CD8-positive, alpha-beta memory T cell (primary cell): ENCODE data around the gene NSUN4. TPM values are rescaled to one million over a fixed set of nuclear protein-coding genes. Genes with fewer than 3 reads are reported as not detected.
"Not testable (repeated sequence)": the region's sequence is repeated elsewhere in the genome, so short reads cannot be mapped to it uniquely, and the experiment has no call there.

Experiments used
- CTCF ChIA-PET: fragments of 350-600 bp; sonication (Branson Sonifier 250); formaldehyde crosslinking; loops from one replicate; lab custom pipeline; 2021; ENCODE audit warnings: antibody characterized with exemption; lab: Charles Lee
- POLR2A ChIA-PET: fragments of 350-600 bp; sonication (Branson Sonifier 250); formaldehyde crosslinking; loops from one replicate; lab custom pipeline; 2021; ENCODE audit warnings: antibody characterized with exemption; lab: Charles Lee
- DNase-seq, 5 donors: peaks; one replicate each; pipeline versions ENCODE4 v3.0.0 to v3.0.0-alpha.2; 2020 to 2022; ENCODE audit warnings: mixed read lengths in 1 of 5
- H3K27ac ChIP-seq: one replicate; pipeline ENCODE4 v1.7.0; 2013; ENCODE audit warnings: low read depth, mild to moderate bottlenecking, low read length, moderate library complexity
- H3K27me3 ChIP-seq: 2 replicates; pipeline ENCODE4 v1.7.0; 2013; ENCODE audit warnings: low read length, mild to moderate bottlenecking; ENCODE audit not compliant: insufficient read depth, poor library complexity, severe bottlenecking
- H3K36me3 ChIP-seq: 2 replicates; pipeline ENCODE4 v1.7.0; 2013; ENCODE audit warnings: mild to moderate bottlenecking, low read length, moderate library complexity; ENCODE audit not compliant: insufficient read depth
- H3K4me1 ChIP-seq: 2 replicates; pipeline ENCODE4 v1.7.0; 2013; ENCODE audit warnings: mild to moderate bottlenecking, low read length, moderate library complexity; ENCODE audit not compliant: insufficient read depth
- H3K4me3 ChIP-seq: 2 replicates; pipeline ENCODE4 v1.7.0; 2013; ENCODE audit warnings: mild to moderate bottlenecking, low read length
- H3K9me3 ChIP-seq: 2 replicates; pipeline ENCODE4 v1.7.0; 2013; ENCODE audit warnings: mild to moderate bottlenecking, low read length
- H3K27ac Mint-ChIP-seq, 8 donors: one replicate each; pipeline ENCODE4 v1.8.0; 2020 to 2021; ENCODE audit warnings: mixed read lengths in 8 of 8, mild to moderate bottlenecking in 6 of 8, inconsistent platforms in 3 of 8, moderate library complexity in 3 of 8
- H3K27me3 Mint-ChIP-seq, 2 donors: one replicate each; pipeline ENCODE4 v1.8.0; 2020 to 2021; ENCODE audit warnings: mixed read lengths in 2 of 2, mild to moderate bottlenecking in 1 of 2, moderate library complexity in 1 of 2
- H3K36me3 Mint-ChIP-seq, 3 donors: one replicate each; pipeline ENCODE4 v1.8.0; 2020 to 2021; ENCODE audit warnings: mixed read lengths in 3 of 3, inconsistent platforms in 1 of 3, mild to moderate bottlenecking in 1 of 3
- H3K4me1 Mint-ChIP-seq, 3 donors: one replicate each; pipeline ENCODE4 v1.8.0; 2020 to 2021; ENCODE audit warnings: mixed read lengths in 3 of 3, inconsistent platforms in 1 of 3, mild to moderate bottlenecking in 1 of 3
- H3K4me3 Mint-ChIP-seq, 7 donors: one replicate each; pipeline ENCODE4 v1.8.0; 2020 to 2021; ENCODE audit warnings: mixed read lengths in 7 of 7, mild to moderate bottlenecking in 6 of 7, moderate library complexity in 4 of 7, inconsistent platforms in 2 of 7
- H3K9me3 Mint-ChIP-seq, 5 donors: one replicate each; pipeline ENCODE4 v1.8.0; 2020 to 2022; ENCODE audit warnings: mixed read lengths in 5 of 5, mild to moderate bottlenecking in 3 of 5, moderate library complexity in 2 of 5, inconsistent platforms in 1 of 5
- polyA plus RNA-seq: library from polyadenylated mRNA; unstranded; fragments of 300-500 nt; fragmentation: Illumina TruSeq; gene quantifications from one replicate; pipeline ENCODE4 v1.2.3, GENCODE V29; 2021
- total RNA-seq, 2 experiments: library from RNA; stranded (reverse); gene quantifications; one replicate each; pipeline ENCODE4 v1.2.3, GENCODE V29; 2021

The NSUN4 gene
- total and polyA plus RNA-seq, 3 experiments from 2014 or later, result 14.5 to 32.4 (median 29.5) TPM

GRCh38 chr1:46319301-46319700 is 21.3 kb upstream of the NSUN4 start:
- POLR2A ChIA-PET, DNase-seq, H3K27ac Mint-ChIP-seq, H3K4me3 Mint-ChIP-seq, H3K27ac ChIP-seq, CTCF ChIA-PET, H3K9me3 ChIP-seq, H3K27me3 Mint-ChIP-seq, H3K27me3 ChIP-seq, H3K4me3 ChIP-seq, H3K4me1 Mint-ChIP-seq, H3K4me1 ChIP-seq, H3K9me3 Mint-ChIP-seq: not testable (repeated sequence)
- peaks cover 16% of the 10 kb centered on the region for H3K36me3 ChIP-seq
- H3K36me3 Mint-ChIP-seq, result peaks cover 0 to 25% (median 6%) of the 10 kb centered on the region in 3 donors

GRCh38 chr1:46319960-46320914 is 20.4 kb upstream of the NSUN4 start:
- H3K36me3 ChIP-seq, H3K4me1 Mint-ChIP-seq, DNase-seq, H3K27me3 Mint-ChIP-seq, H3K4me3 Mint-ChIP-seq, H3K4me3 ChIP-seq, H3K9me3 Mint-ChIP-seq, H3K27ac Mint-ChIP-seq, H3K27ac ChIP-seq, CTCF ChIA-PET, H3K4me1 ChIP-seq, POLR2A ChIA-PET, H3K9me3 ChIP-seq, H3K27me3 ChIP-seq: not testable (repeated sequence)
- peaks cover 1 to 18% (median 4%) of the 10 kb centered on the region in 3 donors for H3K36me3 Mint-ChIP-seq

DNA sequence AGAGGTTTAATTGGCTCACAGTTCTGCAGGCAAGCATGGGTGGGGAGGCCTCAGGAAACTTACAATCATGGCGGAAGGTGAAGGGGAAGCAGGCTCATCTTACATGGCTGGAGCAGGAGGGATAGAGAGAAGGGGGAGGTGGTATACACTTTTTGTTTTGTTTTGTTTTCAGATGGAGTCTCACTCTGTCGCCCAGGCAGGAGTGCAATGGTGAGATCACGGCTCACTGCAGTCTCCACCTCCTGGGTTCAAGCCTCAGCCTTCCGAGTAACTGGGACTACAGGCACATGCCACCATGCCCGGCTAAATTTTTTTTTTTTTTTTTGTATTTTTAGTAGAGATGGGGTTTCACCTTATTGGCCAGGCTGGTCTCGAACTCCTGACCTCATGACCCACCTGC is 18.4 kb upstream of the NSUN4 start:
- H3K27me3 Mint-ChIP-seq, H3K4me3 Mint-ChIP-seq, H3K9me3 Mint-ChIP-seq, H3K36me3 ChIP-seq, H3K9me3 ChIP-seq, H3K36me3 Mint-ChIP-seq, H3K4me1 ChIP-seq, CTCF ChIA-PET, H3K4me1 Mint-ChIP-seq, DNase-seq, H3K27ac ChIP-seq, H3K4me3 ChIP-seq, H3K27ac Mint-ChIP-seq, H3K27me3 ChIP-seq: not testable (repeated sequence)
- POLR2A ChIA-PET, result interaction anchor here (0.7 kb wide), 1 partner anchor 18 kb away, joined by 5 read pairs; no protein-coding TSS in a partner anchor

DNA sequence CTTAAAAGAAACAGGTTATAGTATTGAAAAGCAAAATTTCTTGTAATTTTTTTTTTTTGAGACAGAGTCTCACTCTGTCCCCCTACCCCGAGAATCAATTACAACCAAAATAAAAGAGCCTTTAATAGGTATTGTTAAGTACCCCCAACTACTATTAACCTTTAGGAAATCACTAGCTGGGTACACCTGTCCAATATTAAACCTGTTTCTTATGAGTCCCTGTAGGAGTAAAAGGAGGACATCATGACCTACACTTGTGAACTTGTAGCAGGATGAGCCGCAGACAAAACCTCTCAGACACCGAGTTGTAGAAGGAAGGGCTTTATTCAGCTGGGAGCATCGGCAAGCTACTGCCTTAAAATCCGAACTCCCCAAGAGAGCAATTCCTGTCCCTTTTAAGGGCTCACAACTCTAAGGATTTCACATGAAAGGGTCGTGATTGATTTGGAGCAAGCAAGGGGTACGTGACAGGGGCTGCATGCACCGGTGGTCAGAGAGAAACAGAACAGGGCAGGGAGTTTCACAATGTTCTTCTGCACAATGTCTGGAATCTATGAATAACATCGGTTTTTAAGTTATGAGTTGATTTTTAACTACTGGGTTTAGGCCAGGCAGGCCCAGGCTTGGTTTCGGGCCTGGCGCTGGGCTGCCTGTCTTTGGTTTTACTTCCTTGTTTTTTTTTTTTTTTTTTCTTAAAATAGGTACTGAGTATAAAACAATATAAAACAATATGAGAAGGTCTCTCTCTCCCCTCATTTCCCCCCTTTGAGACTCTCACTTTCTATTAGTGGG is 15.1 kb upstream of the NSUN4 start:
- H3K36me3 Mint-ChIP-seq, H3K9me3 Mint-ChIP-seq, H3K4me3 Mint-ChIP-seq, H3K4me1 ChIP-seq, H3K9me3 ChIP-seq, H3K36me3 ChIP-seq, H3K27me3 ChIP-seq, DNase-seq, H3K27ac Mint-ChIP-seq, POLR2A ChIA-PET, CTCF ChIA-PET, H3K4me3 ChIP-seq, H3K27me3 Mint-ChIP-seq, H3K4me1 Mint-ChIP-seq, H3K27ac ChIP-seq: not testable (repeated sequence)

DNA sequence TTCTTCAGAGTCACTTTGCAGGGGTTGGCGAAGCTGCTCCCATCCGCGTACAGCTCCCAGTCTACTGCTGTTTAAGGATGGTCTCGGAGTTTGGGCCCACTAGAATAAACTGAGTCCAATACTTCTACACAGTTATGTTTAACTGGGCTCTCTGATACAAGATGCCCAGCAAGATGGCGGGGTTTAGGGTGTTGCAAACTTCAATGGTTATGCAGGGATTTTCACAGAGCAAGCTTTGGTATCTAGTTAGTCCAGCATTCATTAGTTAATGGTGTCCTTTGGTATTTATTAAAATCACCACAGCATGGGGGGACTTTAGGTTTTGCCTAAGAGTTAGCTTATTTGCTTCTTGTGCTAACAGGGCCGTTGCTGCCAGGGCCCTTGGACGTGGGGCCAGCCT is 12.4 kb upstream of the NSUN4 start:
- H3K36me3 ChIP-seq, H3K27me3 Mint-ChIP-seq, H3K4me3 ChIP-seq, CTCF ChIA-PET, H3K4me1 ChIP-seq, H3K36me3 Mint-ChIP-seq, H3K9me3 ChIP-seq, H3K27ac ChIP-seq, POLR2A ChIA-PET, DNase-seq, H3K27me3 ChIP-seq, H3K4me1 Mint-ChIP-seq, H3K27ac Mint-ChIP-seq, H3K4me3 Mint-ChIP-seq, H3K9me3 Mint-ChIP-seq: not testable (repeated sequence)

- H3K4me1 ChIP-seq, H3K4me1 Mint-ChIP-seq, H3K27ac ChIP-seq, H3K9me3 Mint-ChIP-seq, H3K27ac Mint-ChIP-seq, DNase-seq, CTCF ChIA-PET, POLR2A ChIA-PET, H3K4me3 Mint-ChIP-seq, H3K36me3 Mint-ChIP-seq, H3K4me3 ChIP-seq, H3K36me3 ChIP-seq, H3K9me3 ChIP-seq, H3K27me3 Mint-ChIP-seq, H3K27me3 ChIP-seq: not testable (repeated sequence)
Observed at GRCh38 chr1:46329807-46330206, 10.8 kb upstream of the NSUN4 start.

DNA sequence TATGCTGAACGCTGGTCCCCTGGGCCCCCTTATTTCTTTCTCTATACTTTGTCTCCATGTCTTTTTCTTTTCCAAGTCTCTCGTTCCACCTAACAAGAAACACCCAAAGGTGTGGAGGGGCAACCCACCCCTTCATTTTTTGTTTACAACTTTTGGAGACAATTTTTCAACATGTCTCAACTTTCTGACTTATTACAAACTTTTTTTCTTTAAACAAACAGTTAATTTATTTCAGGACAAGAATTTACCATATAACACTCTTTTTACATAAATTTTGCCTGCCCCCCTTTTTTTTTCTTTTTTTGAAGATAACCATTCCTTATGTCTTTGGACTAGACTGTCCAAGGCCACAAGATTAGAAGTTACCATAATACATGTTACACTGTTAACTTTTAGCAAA is 10.2 kb upstream of the NSUN4 start:
- H3K36me3 ChIP-seq, H3K27ac Mint-ChIP-seq, POLR2A ChIA-PET, DNase-seq, H3K9me3 Mint-ChIP-seq, H3K4me3 Mint-ChIP-seq, CTCF ChIA-PET, H3K4me1 Mint-ChIP-seq, H3K27me3 Mint-ChIP-seq, H3K4me3 ChIP-seq, H3K27ac ChIP-seq, H3K9me3 ChIP-seq, H3K36me3 Mint-ChIP-seq, H3K27me3 ChIP-seq, H3K4me1 ChIP-seq: not testable (repeated sequence)

- H3K4me1 Mint-ChIP-seq, H3K27me3 ChIP-seq, H3K36me3 Mint-ChIP-seq, H3K9me3 ChIP-seq, DNase-seq, H3K4me3 ChIP-seq, H3K27ac ChIP-seq, H3K27me3 Mint-ChIP-seq, H3K4me3 Mint-ChIP-seq, H3K4me1 ChIP-seq, H3K36me3 ChIP-seq, H3K9me3 Mint-ChIP-seq, POLR2A ChIA-PET: not testable (repeated sequence)
- CTCF ChIA-PET, result interaction anchor here (1.4 kb wide), 1 partner anchor 9 kb away, joined by 5 read pairs; the partner anchor contains the start of gene NSUN4
- peak overlapping the region in 1 of 8 donors; percentile 43 for H3K27ac Mint-ChIP-seq
Observed at GRCh38 chr1:46331786-46332540, 8.6 kb upstream of the NSUN4 start.
